HEK293T (cell line): ENCODE data around the gene ADGRB3.
"Not testable (repeated sequence)": the region's sequence is repeated elsewhere in the genome, so short reads cannot be mapped to it uniquely, and the experiment has no call there.

Source experiments
- BHLHE40 ChIP-seq: fragments of 450-650 bp; IDR thresholded peaks from 2 replicates; pipeline ENCODE4 v1.6.1; 2016; ENCODE audit warnings: mild to moderate bottlenecking, moderate library complexity, borderline replicate concordance
- NFRKB ChIP-seq: fragments of 450-650 bp; IDR thresholded peaks from 2 replicates; pipeline ENCODE4 v1.6.1; 2016; ENCODE audit warnings: mild to moderate bottlenecking, moderate library complexity
- SP1 ChIP-seq: fragments of 450-650 bp; IDR thresholded peaks from 2 replicates; pipeline ENCODE4 v1.6.1; 2017
- SUZ12 ChIP-seq: fragments of 450-650 bp; IDR thresholded peaks from 2 replicates; pipeline ENCODE4 v1.6.1; 2016; ENCODE audit warnings: mild to moderate bottlenecking

DNA sequence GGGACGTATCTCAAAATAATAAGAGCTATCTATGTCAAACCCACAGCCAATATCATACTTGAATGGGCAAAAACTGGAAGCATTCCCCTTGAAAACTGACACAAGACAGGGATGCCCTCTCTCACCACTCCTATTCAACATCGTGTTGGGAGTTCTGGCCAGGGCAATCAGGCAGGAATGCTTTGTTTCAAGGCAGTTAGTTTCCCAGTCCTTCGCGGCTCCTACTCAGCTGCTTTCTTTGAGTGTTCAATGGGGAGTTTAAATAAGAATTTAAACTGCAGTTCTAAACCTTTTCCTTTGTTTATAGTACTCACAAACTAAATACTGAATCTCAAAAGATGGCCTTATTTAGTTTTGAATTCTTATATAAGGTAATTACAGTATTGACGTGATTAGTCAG lies 179.9 kb downstream of the ADGRB3 start:
- not testable (repeated sequence) for TF ChIP-seq NFRKB, SP1, BHLHE40, SUZ12
